Endothelial cell of umbilical vein (primary cell): ENCODE measurements around the gene FAM3A. TPM values are rescaled to one million over a fixed set of nuclear protein-coding genes. Genes with fewer than 3 reads are reported as not detected.
A peak's percentile ranks its signal among the peaks of the same experiment; 100 is the strongest.

Experiments used
- BruUV-seq: library from RNA; stranded (reverse); fragments of 400-500 nt; replicated peaks from 2 replicates; lab custom pipeline; 2021; lab: Mats Ljungman, UMichigan
- CTCF ChIA-PET: fragments of 300-600, 350-600 bp; sonication (Branson Sonifier 250); formaldehyde crosslinking; loops from one replicate; lab custom pipeline; 2021; ENCODE audit warnings: antibody characterized with exemption, inconsistent platforms; lab: Charles Lee
- POLR2A ChIA-PET: fragments of 300-600, 350-600 bp; sonication (Branson Sonifier 250); formaldehyde crosslinking; loops from one replicate; lab custom pipeline; 2021; ENCODE audit warnings: antibody characterized with exemption, inconsistent platforms; lab: Charles Lee
- DNase-seq: peaks from one replicate; pipeline ENCODE4 v3.0.0-alpha.2; 2011; ENCODE audit warnings: low read depth, low spot score
- FAIRE-seq: peaks from 2 replicates; lab custom pipeline; 2011; peaks lifted over from hg19 to GRCh38; lab: Jason Lieb, UNC
- H2AFZ ChIP-seq: 2 replicates; pipeline ENCODE4 v1.6.0; 2012; ENCODE audit warnings: low read depth, low read length, control low read depth, inconsistent platforms
- H3K27ac ChIP-seq: 2 replicates; pipeline ENCODE4 v1.5.1; 2011; ENCODE audit warnings: low read depth, mild to moderate bottlenecking, control low read depth, low read length, moderate library complexity; ENCODE audit not compliant: insufficient read depth
- H3K27me3 ChIP-seq, 2 experiments: 2 replicates each; pipeline versions ENCODE4 v1.6.0 to v1.6.1; 2011; ENCODE audit warnings: low read length in 2 of 2, mixed read lengths in 1 of 2; ENCODE audit not compliant: control insufficient read depth in 2 of 2, insufficient read depth in 2 of 2
- H3K36me3 ChIP-seq, 2 experiments: 2 replicates in 1 of 2; 3 replicates in 1 of 2; pipeline ENCODE4 v1.5.1; 2011; ENCODE audit warnings: low read length in 2 of 2, mild to moderate bottlenecking in 1 of 2, moderate library complexity in 1 of 2; ENCODE audit not compliant: control insufficient read depth in 2 of 2, insufficient read depth in 2 of 2; ENCODE audit errors: extremely low read depth in 1 of 2
- H3K4me1 ChIP-seq: 3 replicates; pipeline ENCODE4 v1.5.1; 2011; ENCODE audit warnings: mild to moderate bottlenecking, low read length; ENCODE audit not compliant: control insufficient read depth, insufficient read depth; ENCODE audit errors: extremely low read depth
- H3K4me2 ChIP-seq: 2 replicates; pipeline ENCODE4 v1.6.1; 2011; ENCODE audit warnings: low read length, control low read depth, mixed read lengths; ENCODE audit not compliant: insufficient read depth
- H3K4me3 ChIP-seq, 3 experiments: fragments of 200-600 bp in 1 of 3; sonication (generic), shearing (Covaris generic) in 1 of 3; replicated peaks in 1 of 3; 2 replicates each; pipeline ENCODE4 v1.5.1; 2011 to 2016; ENCODE audit warnings: control low read depth in 3 of 3, low read length in 3 of 3, mild to moderate bottlenecking in 2 of 3, inconsistent platforms in 1 of 3, low read depth in 1 of 3, moderate library complexity in 1 of 3; ENCODE audit not compliant: insufficient read depth in 1 of 3
- H3K79me2 ChIP-seq: 2 replicates; pipeline ENCODE4 v1.6.0; 2012; ENCODE audit warnings: low read length, inconsistent platforms; ENCODE audit not compliant: control insufficient read depth, insufficient read depth
- H3K9ac ChIP-seq: replicated peaks from 2 replicates; pipeline ENCODE3; 2011; ENCODE audit warnings: low read length, control low read depth; ENCODE audit not compliant: insufficient read depth; ENCODE audit errors: extremely low read depth
- H3K9me1 ChIP-seq: replicated peaks from 3 replicates; pipeline ENCODE4 v1.6.0; 2011; ENCODE audit warnings: mild to moderate bottlenecking, low read length; ENCODE audit not compliant: control insufficient read depth, insufficient read depth; ENCODE audit errors: extremely low read depth
- H3K9me3 ChIP-seq: replicated peaks from 2 replicates; pipeline ENCODE4 v1.5.1; 2012; ENCODE audit warnings: low read length, inconsistent platforms; ENCODE audit not compliant: control insufficient read depth, insufficient read depth
- H4K20me1 ChIP-seq: replicated peaks from 2 replicates; pipeline ENCODE3; 2011; ENCODE audit warnings: mild to moderate bottlenecking, low read length; ENCODE audit not compliant: control insufficient read depth, insufficient read depth; ENCODE audit errors: extremely low read depth
- CTCF ChIP-seq, 2 donors: IDR thresholded peaks; 1 replicate in 1 of 2; 2 replicates in 1 of 2; pipeline ENCODE4 v1.5.1; 2011; ENCODE audit warnings: low read length in 2 of 2, mild to moderate bottlenecking in 2 of 2, moderate library complexity in 2 of 2, control low read depth in 1 of 2, inconsistent platforms in 1 of 2, low read depth in 1 of 2; ENCODE audit not compliant: insufficient read depth in 1 of 2; ENCODE audit errors: extremely low read depth in 1 of 2
- EZH2 ChIP-seq: IDR thresholded peaks from 2 replicates; pipeline ENCODE4 v1.6.1; 2012; ENCODE audit warnings: borderline replicate concordance, low read depth, mild to moderate bottlenecking, moderate library complexity, low read length, inconsistent platforms; ENCODE audit not compliant: severe bottlenecking
- FOS ChIP-seq: IDR thresholded peaks from 2 replicates; pipeline ENCODE4 v1.6.1; 2011; ENCODE audit warnings: mild to moderate bottlenecking, low read length, moderate library complexity, borderline replicate concordance; ENCODE audit not compliant: insufficient read depth
- GATA2 ChIP-seq: IDR thresholded peaks from 2 replicates; pipeline ENCODE4 v1.7.0; 2011; ENCODE audit warnings: low read depth, mild to moderate bottlenecking, moderate library complexity, mixed read lengths, low read length; ENCODE audit not compliant: insufficient read length, insufficient read depth
- JUN ChIP-seq: IDR thresholded peaks from 2 replicates; pipeline ENCODE4 v1.6.1; 2011; ENCODE audit warnings: borderline replicate concordance, low read depth; ENCODE audit not compliant: insufficient read length, insufficient read depth
- MAX ChIP-seq: IDR thresholded peaks from 2 replicates; pipeline ENCODE4 v1.6.1; 2011; ENCODE audit not compliant: insufficient read depth, insufficient read length
- MYC ChIP-seq: IDR thresholded peaks from one replicate; pipeline ENCODE4 v1.6.1; 2011; ENCODE audit warnings: mild to moderate bottlenecking, low read depth, low read length
- POLR2A ChIP-seq: IDR thresholded peaks from 2 replicates; pipeline ENCODE4 v1.6.1; 2012; ENCODE audit warnings: low read depth, mild to moderate bottlenecking, control low read depth, low read length
- POLR2AphosphoS5 ChIP-seq: IDR thresholded peaks from 2 replicates; pipeline ENCODE4 v1.6.1; 2012; ENCODE audit warnings: low read depth, mild to moderate bottlenecking, control low read depth, low read length, moderate library complexity; ENCODE audit not compliant: insufficient read depth
- dilution Hi-C: fragments of 300-500 bp; cut with MboI; formaldehyde crosslinking; loops from one replicate; pipeline ENCODE4 v1.15.0; 2019; ENCODE audit warnings: low sequenced_read_pairs; ENCODE audit not compliant: extremely low pct_ligation_motif_present
- intact Hi-C: fragments of 100-400 bp; cut with micrococcal nuclease; formaldehyde crosslinking; loops from one replicate; pipeline ENCODE4 v1.10.0; 2022
- polyA plus RNA-seq, 4 experiments: library from polyadenylated mRNA; depleted of rRNA in 3 of 4; stranded (reverse) in 3 of 4; unstranded in 1 of 4; fragments of >200 nt; gene quantifications; 2 replicates each; pipeline versions ENCODE4 v1.2.1 to v1.2.3, GENCODE V29; 2011 to 2012; ENCODE audit warnings: missing spikeins in 1 of 4
- total RNA-seq: library from RNA; stranded (reverse); gene quantifications from 2 replicates; pipeline ENCODE4 v1.2.3, GENCODE V29; 2021

The FAM3A gene
- total and polyA plus RNA-seq, 2 donors (not counting 3 experiments of a cell fraction or from before 2014, with no cell fraction given), result 32.0 to 42.9 TPM

DNA sequence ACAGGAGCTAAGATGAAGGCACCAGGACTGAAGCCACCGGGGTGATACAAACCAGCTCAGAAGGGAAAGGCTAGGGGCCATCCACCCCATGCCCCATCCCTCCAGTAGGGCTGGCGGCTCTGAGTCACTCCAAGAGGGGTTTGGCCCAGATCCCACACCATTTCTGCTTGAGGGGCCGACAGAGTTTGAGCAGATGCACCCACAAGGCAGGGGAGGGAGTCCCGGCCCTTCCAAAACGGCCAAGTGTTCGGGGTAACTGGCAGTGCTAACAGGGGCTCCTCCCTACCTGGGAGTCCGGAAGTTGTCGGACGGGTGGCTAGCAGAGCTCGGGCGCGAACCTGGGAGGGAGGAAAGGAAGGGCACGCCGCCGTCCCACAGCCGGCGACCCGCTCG, 26.0 kb downstream of the FAM3A start:
- no TSS peak for BruUV-seq
- Histone ChIP-seq H2AFZ (no peak overlapping the region), H3K4me1 (peaks cover 1% of the 10 kb centered on the region), H3K36me3 (no peaks in the 10 kb centered on the region), H3K27me3 (no peaks in the 10 kb centered on the region), H3K4me2 (peak overlapping the region; percentile 59), H3K79me2 (peaks cover 7% of the 10 kb centered on the region), H3K9me3 (no peaks in the 10 kb centered on the region), H3K27ac (peak overlapping the region; percentile 30), H3K9ac (peak overlapping the region; percentile 48), H3K9me1 (no peaks in the 10 kb centered on the region), H4K20me1 (no peaks in the 10 kb centered on the region), H3K4me3 (peak overlapping the region; percentile 16 to 52 (median 29))
- POLR2A ChIA-PET, result interaction anchor here (0.6 to 1.5 kb wide), 4 partner anchors 11 to 82 kb away, joined by 3 to 7 read pairs (median 3); partner anchors contain the start of gene LAGE3
- intact Hi-C loops, result loop anchor here (1.0 kb wide), 2 partner anchors 26 to 159 kb away; partner anchors contain the start of gene FAM3A
- DNase-seq, result peak; percentile 2
- FAIRE-seq, result no peak
- CTCF ChIA-PET, result interaction anchor here (1.0 to 2.2 kb wide), 3 partner anchors 9 to 81 kb away, joined by 3 to 11 read pairs (median 3); partner anchors contain the start of gene DNASE1L1
- TF ChIP-seq POLR2AphosphoS5, result no peak
- no peak for TF ChIP-seq MYC
- dilution Hi-C loops, result no loop called here

- ChIA-PET POLR2A (interaction anchor here (1.0 to 1.5 kb wide), 2 partner anchors 28 to 30 kb away, joined by 3 read pairs; no protein-coding TSS in a partner anchor), CTCF (interaction anchor here (2.2 kb wide), 1 partner anchor 38 kb away, joined by 11 read pairs; no protein-coding TSS in a partner anchor)
- Histone ChIP-seq H3K27me3 (no peaks in the 10 kb centered on the region), H3K9me1 (no peaks in the 10 kb centered on the region), H3K4me1 (peaks cover 3% of the 10 kb centered on the region), H3K27ac (no peak overlapping the region), H3K79me2 (peaks cover 10% of the 10 kb centered on the region), H3K36me3 (no peaks in the 10 kb centered on the region), H4K20me1 (no peaks in the 10 kb centered on the region), H3K4me2 (no peak overlapping the region), H2AFZ (no peak overlapping the region), H3K9me3 (no peaks in the 10 kb centered on the region), H3K9ac (no peak overlapping the region), H3K4me3 (no peak overlapping the region)
- BruUV-seq, result no TSS peak
- dilution Hi-C loops (no loop called here), intact Hi-C loops (no loop called here)
- TF ChIP-seq POLR2A, result no peak
- no peak for TF ChIP-seq POLR2AphosphoS5
- no peak for TF ChIP-seq CTCF (IDR thresholded peaks at IDR 0.05; ENCODE audit: extremely low read depth in 1 of 2, insufficient read depth in 1 of 2, low read depth in 1 of 2, low read length in 2 of 2)
- TF ChIP-seq FOS, result no peak
- TF ChIP-seq GATA2, result no peak
- TF ChIP-seq EZH2, result no peak
- no peak for TF ChIP-seq MAX
- TF ChIP-seq MYC, result no peak
- TF ChIP-seq JUN, result no peak
- FAIRE-seq (no peak), DNase-seq (no peak)
These were observed 26.9 kb downstream of the FAM3A start for GRCh38 chrX:154489182-154489581.
